HepG2 (cell line): ENCODE measurements around the gene ADGRG6. TPM values are rescaled to one million over a fixed set of nuclear protein-coding genes. Genes with fewer than 3 reads are reported as not detected.

Experiments
- AFF4 ChIP-seq: sonication (generic); formaldehyde crosslinking; IDR thresholded peaks from 2 replicates; pipeline ENCODE4 v1.4.0; 2020; ENCODE audit warnings: missing genetic modification reagents
- HMG20A ChIP-seq: IDR thresholded peaks from 2 replicates; pipeline ENCODE4 v1.6.1; 2016; ENCODE audit warnings: borderline replicate concordance
- HNRNPLL ChIP-seq: fragments of 200-400 bp; formaldehyde crosslinking; IDR thresholded peaks from 2 replicates; pipeline ENCODE4 v1.6.1; 2017; ENCODE audit warnings: mild to moderate bottlenecking, low read depth, low read length; ENCODE audit not compliant: poor library complexity, severe bottlenecking
- JUN ChIP-seq: sonication (generic); formaldehyde crosslinking; IDR thresholded peaks from 2 replicates; pipeline ENCODE4 v1.4.0; 2020; ENCODE audit warnings: mild to moderate bottlenecking, missing genetic modification reagents
- KIAA2018 ChIP-seq: sonication (generic); formaldehyde crosslinking; IDR thresholded peaks from 2 replicates; pipeline ENCODE4 v1.5.0; 2020; ENCODE audit warnings: mild to moderate bottlenecking, missing genetic modification reagents, borderline replicate concordance
- MTF1 ChIP-seq: sonication (generic); formaldehyde crosslinking; IDR thresholded peaks from 2 replicates; pipeline ENCODE4 v1.5.0; 2020; ENCODE audit warnings: missing genetic modification reagents
- NBN ChIP-seq: fragments of 450-650 bp; conservative IDR thresholded peaks from 2 replicates; pipeline ENCODE4 v1.6.1; 2017
- SMC3 ChIP-seq: IDR thresholded peaks from 2 replicates; pipeline ENCODE4 v1.6.1; 2011; ENCODE audit warnings: low read length, improper control_type of control experiment
- SP1 ChIP-seq, 2 experiments: fragments of 450-650 bp in 1 of 2; sonication (generic) in 1 of 2; formaldehyde crosslinking in 1 of 2; IDR thresholded peaks; 2 replicates each; pipeline versions ENCODE4 v1.4.0 to v1.6.1; 2016 to 2020; ENCODE audit warnings: missing genetic modification reagents in 1 of 2
- TEAD2 ChIP-seq: sonication (generic); formaldehyde crosslinking; IDR thresholded peaks from 2 replicates; pipeline ENCODE4 v1.9.0; 2021; ENCODE audit warnings: missing genetic modification reagents
- TFDP2 ChIP-seq: sonication (generic); formaldehyde crosslinking; IDR thresholded peaks from 2 replicates; pipeline ENCODE4 v1.4.0; 2020; ENCODE audit warnings: missing genetic modification reagents
- XRCC5 ChIP-seq: fragments of 200-400 bp; formaldehyde crosslinking; optimal IDR thresholded peaks from 2 replicates; pipeline ENCODE3; 2017; ENCODE audit warnings: mild to moderate bottlenecking, low read length
- YEATS4 ChIP-seq: sonication (generic); formaldehyde crosslinking; IDR thresholded peaks from 2 replicates; pipeline ENCODE4 v1.4.0; 2020; ENCODE audit warnings: missing genetic modification reagents, borderline replicate concordance
- ZBTB1 ChIP-seq: sonication (generic); formaldehyde crosslinking; IDR thresholded peaks from 2 replicates; pipeline ENCODE4 v1.4.0; 2020; ENCODE audit warnings: missing genetic modification reagents, borderline replicate concordance
- ZNF3 ChIP-seq: IDR thresholded peaks from 2 replicates; pipeline ENCODE4 v1.7.0; 2017; ENCODE audit warnings: inconsistent platforms
- ZNF605 ChIP-seq: sonication (generic); formaldehyde crosslinking; IDR thresholded peaks from 2 replicates; pipeline ENCODE4 v1.8.0; 2022; ENCODE audit warnings: mild to moderate bottlenecking, missing genetic modification reagents
- ZNF652 ChIP-seq: IDR thresholded peaks from 2 replicates; pipeline ENCODE4 v1.6.1; 2016; ENCODE audit warnings: low read depth, borderline replicate concordance
- ZNF782 ChIP-seq: sonication (generic); formaldehyde crosslinking; IDR thresholded peaks from 2 replicates; pipeline ENCODE4 v1.4.0; 2020; ENCODE audit warnings: missing genetic modification reagents, mild to moderate bottlenecking, borderline replicate concordance
- polyA plus RNA-seq, 8 experiments: library from polyadenylated mRNA; depleted of rRNA in 3 of 8; stranded (reverse) in 7 of 8; unstranded in 1 of 8; fragments of >200 nt; fragmentation: Illumina TruSeq in 4 of 8; extraction: Trizol in 4 of 8; gene quantifications; 2 replicates each; pipeline versions ENCODE4 v1.2.1 to v1.2.3, GENCODE V29; 2011 to 2016; ENCODE audit warnings: low read depth in 4 of 8, missing spikeins in 1 of 8, mixed read lengths in 1 of 8; ENCODE audit not compliant: insufficient read depth in 1 of 8
- total RNA-seq, 5 experiments: library from RNA; depleted of rRNA; stranded (reverse); fragments of >200 nt; fragmentation: Illumina TruSeq; extraction: Trizol; gene quantifications; 2 replicates each; pipeline ENCODE4 v1.2.3, GENCODE V29; 2016; ENCODE audit warnings: low read depth in 1 of 5

ADGRG6 gene
- total and polyA plus RNA-seq, 2 of the 13 experiments (the other 11 are each of a cell fraction or from before 2014, with no cell fraction given), result 129 to 249 TPM

GRCh38 chr6:142296975-142297604 is 4.7 kb upstream of the ADGRG6 start (continued):
- no peak for TF ChIP-seq HNRNPLL
- no peak for TF ChIP-seq ZNF605
- no peak for TF ChIP-seq ZNF782 (CRISPR knock-in tag)
- no peak for TF ChIP-seq SP1 (IDR thresholded peaks at IDR 0.05)
- no peak for TF ChIP-seq SP1 (CRISPR knock-in tag; IDR thresholded peaks at IDR 0.05)
- no peak for TF ChIP-seq KIAA2018 (CRISPR knock-in tag)
- peak; percentile 36; the same call in 1 of the 2 replicates for TF ChIP-seq SMC3
- no peak for TF ChIP-seq ZBTB1 (CRISPR knock-in tag)
- TF ChIP-seq TEAD2 (CRISPR knock-in tag), result no peak
- TF ChIP-seq JUN (CRISPR knock-in tag), result no peak
- TF ChIP-seq MTF1 (CRISPR knock-in tag), result no peak
- TF ChIP-seq TFDP2, result peak; percentile 57; the same call in 1 of the 2 replicates
- no peak for TF ChIP-seq AFF4
- TF ChIP-seq NBN, result no peak
- TF ChIP-seq ZNF3 (CRISPR knock-in tag), result 0 out of 2 replicates have a peak, but pooled peaks have one; percentile 54
- peak; percentile 48; the same call in 1 of the 2 replicates for TF ChIP-seq HMG20A (CRISPR knock-in tag)
- peak; percentile 51; the same call in 1 of the 2 replicates for TF ChIP-seq ZNF652 (CRISPR knock-in tag)
- TF ChIP-seq YEATS4, result no peak
- peak; percentile 94 for TF ChIP-seq XRCC5
